Stimulated activated memory B cell treated with anti-CD40 and anti-IgM and Interleukin-4, amounts not matched to agents 10 μg/mL and 1 μg/mL and 100 μg/mL, for 72 hours (primary cell): ENCODE measurements around the gene PIM2.

Experiments
- ATAC-seq: fragments of 150-1000 bp; cut with Tn5 transposase; 2 replicates; pipeline ENCODE4 v1.10.0; 2021
- H3K27ac Mint-ChIP-seq: one replicate; pipeline ENCODE4 v1.8.0; 2022; ENCODE audit warnings: mild to moderate bottlenecking, mixed read lengths
- H3K27me3 Mint-ChIP-seq: one replicate; pipeline ENCODE4 v1.8.0; 2022; ENCODE audit warnings: mixed read lengths
- H3K36me3 Mint-ChIP-seq: one replicate; pipeline ENCODE4 v1.8.0; 2022; ENCODE audit warnings: mixed read lengths
- H3K4me1 Mint-ChIP-seq: one replicate; pipeline ENCODE4 v1.8.0; 2022; ENCODE audit warnings: mixed read lengths
- H3K4me3 Mint-ChIP-seq: one replicate; pipeline ENCODE4 v1.8.0; 2022; ENCODE audit warnings: mild to moderate bottlenecking, moderate library complexity, mixed read lengths
- H3K9me3 Mint-ChIP-seq: one replicate; pipeline ENCODE4 v1.8.0; 2022; ENCODE audit warnings: mixed read lengths

The PIM2 gene

DNA sequence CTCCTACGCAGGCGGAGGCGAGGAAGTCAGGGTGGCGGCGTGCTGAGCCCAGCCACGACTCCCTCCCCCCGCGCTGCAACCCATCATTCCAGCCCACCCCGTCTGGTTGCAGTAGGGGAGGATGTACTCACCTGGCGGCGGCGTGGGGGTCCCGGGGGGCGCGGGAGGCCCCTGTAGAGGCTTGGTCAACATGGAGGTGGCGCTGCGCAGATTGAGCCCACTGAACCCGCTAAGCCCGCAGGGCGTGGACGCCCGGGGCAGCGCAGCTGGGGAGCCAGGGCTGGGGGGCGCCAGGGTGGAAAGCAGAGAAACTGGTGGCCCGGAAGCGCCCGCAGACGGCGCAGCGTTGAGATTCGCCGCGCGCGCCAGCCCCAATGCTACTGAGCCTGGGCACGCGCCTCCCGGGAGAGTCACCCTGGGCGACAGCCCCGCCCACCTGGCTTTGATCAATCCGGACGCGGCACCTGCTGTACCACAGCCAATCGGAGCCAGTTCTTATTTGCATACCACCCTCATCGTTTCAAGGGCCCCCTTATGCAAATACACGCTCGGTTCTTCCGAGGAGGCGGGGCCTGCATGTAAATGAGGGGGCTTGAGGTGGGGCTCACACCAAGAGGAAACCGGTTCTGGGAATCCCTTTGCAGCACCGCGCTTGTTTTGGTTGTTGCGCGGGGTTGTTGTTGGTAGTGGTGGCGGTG, at the start of gene PIM2:
PIM2 (minus strand) TSS at position 382 of the 698 bp plus-strand sequence; CDS start at position 192, 190 bp downstream.
- Mint-ChIP-seq H3K27ac (peak within 1 kb of the TSS; percentile 95), H3K4me3 (peak within 1 kb of the TSS; percentile 100), H3K27me3 (no peaks in the 10 kb centered on the region), H3K4me1 (peaks cover 37% of the 10 kb centered on the region), H3K9me3 (no peaks in the 10 kb centered on the region), H3K36me3 (peaks cover 45% of the 10 kb centered on the region)
- peak; percentile 94 for ATAC-seq

DNA sequence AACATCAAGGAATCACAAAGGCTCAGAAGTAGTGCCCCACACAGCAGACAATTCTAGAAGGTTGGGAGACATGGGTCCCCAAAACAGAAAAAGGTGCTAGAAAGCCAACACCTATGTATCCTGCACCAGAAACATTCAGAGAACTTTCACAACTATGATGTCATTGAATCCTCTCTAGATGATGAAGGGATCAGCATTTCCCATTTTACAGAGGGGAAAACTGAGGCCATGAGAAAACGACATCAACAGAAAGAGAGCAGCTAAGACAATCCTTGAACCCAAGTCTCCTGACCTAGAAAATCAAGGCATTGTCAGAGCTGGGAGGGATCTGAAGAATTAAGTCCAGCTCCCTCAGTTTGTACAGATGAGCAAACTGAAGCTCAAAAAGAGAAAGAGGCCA, 49.6 kb upstream of the PIM2 start:
- Mint-ChIP-seq H3K4me3 (no peak overlapping the region), H3K36me3 (peaks cover 6% of the 10 kb centered on the region), H3K4me1 (peaks cover 35% of the 10 kb centered on the region), H3K9me3 (no peaks in the 10 kb centered on the region), H3K27me3 (no peaks in the 10 kb centered on the region), H3K27ac (no peak overlapping the region)
- ATAC-seq: no peak

DNA sequence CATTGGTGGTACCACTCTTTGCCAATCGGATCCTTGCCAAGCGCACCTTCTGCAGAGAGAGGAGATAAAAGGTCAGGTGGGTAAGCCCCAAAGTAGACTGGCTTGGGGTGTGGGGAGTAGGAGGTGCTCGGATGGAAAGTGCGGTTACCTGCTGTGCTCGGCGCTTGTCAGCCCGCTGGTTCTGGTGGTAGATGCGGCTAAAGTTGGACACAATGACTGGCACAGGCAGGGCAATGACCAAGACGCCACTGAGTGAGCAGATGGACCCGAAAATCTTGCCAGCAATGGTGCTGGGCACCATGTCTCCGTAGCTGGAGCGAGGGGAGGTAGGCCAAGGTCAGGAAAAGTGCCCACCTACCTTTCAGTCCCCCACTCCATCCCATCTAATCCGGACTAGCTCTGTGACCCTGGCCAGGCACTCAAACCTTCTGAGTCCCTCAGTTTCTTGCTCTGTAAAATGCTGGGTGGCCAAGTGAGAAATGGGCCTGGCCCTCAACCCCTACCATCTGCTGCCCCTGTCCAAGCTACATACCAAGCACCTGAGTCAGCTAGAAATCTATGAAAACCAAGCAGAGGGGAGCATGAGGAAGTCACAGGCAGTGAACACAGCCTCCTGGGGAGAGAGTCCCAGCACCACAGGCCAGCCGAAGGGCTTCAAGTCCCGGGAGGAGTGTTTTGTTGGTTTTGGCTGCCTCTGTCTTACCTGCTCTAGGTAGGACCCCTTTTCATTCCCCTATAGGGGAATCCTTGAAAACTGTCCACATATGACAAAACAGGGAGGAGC, 48.2 kb upstream of the PIM2 start:
- no peaks in the 10 kb centered on the region for H3K9me3 Mint-ChIP-seq
- H3K36me3 Mint-ChIP-seq: no peaks in the 10 kb centered on the region
- peaks cover 26% of the 10 kb centered on the region for H3K4me1 Mint-ChIP-seq
- H3K4me3 Mint-ChIP-seq: no peak overlapping the region
- no peaks in the 10 kb centered on the region for H3K27me3 Mint-ChIP-seq
- H3K27ac Mint-ChIP-seq: no peak overlapping the region
- ATAC-seq: no peak

DNA sequence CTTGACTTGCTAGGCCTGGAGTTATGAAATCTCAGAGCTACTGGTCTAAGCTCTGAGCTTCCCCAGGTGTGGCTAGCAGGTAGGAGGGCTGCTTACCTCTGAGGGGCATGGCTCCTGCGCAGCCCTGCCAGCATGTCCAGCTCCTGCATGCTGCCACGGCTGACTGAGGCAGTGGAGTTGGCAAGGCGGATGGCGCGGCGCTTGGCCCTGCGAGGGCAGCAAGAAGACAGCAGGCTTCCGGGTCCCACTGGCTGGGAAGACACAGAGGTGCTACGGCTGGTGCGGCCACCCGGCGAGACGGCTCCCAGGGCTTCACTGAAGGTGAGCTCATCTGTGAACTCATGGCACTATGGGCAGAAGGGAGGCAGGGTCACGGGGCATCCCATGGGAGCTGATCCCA, 47.1 kb upstream of the PIM2 start:
- H3K4me3 Mint-ChIP-seq: no peak overlapping the region
- no peaks in the 10 kb centered on the region for H3K36me3 Mint-ChIP-seq
- no peak overlapping the region for H3K27ac Mint-ChIP-seq
- no peaks in the 10 kb centered on the region for H3K27me3 Mint-ChIP-seq
- no peaks in the 10 kb centered on the region for H3K9me3 Mint-ChIP-seq
- H3K4me1 Mint-ChIP-seq: peaks cover 30% of the 10 kb centered on the region
- ATAC-seq: no peak

DNA sequence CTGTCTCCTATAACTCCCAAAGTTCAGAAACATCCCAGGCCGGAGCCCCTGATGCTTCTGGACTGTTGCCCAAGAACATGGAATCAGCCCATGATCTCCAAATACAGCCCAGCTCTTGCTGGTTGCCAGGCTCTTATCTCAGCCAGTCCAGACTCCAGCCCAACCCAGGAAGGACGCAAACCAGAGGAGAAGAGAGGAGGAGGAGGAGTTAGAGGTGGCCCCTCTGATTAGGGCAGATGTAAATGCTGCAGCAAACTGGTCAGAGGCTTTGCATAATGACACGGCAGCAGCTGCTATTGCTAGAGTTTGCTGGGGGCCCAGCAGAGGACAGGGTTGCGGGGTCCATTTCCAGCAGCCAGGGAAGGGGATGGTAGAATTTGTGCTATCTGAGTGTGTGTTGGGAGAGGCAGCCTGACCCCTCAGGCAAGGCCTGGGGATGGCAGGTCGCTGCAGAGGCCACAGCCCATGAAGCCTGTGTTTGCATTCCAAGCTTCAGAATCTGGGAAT, 42.8 kb upstream of the PIM2 start:
- ATAC-seq: no peak
- Mint-ChIP-seq H3K4me1 (peaks cover 37% of the 10 kb centered on the region), H3K9me3 (no peaks in the 10 kb centered on the region), H3K27me3 (no peaks in the 10 kb centered on the region), H3K4me3 (peak overlapping the region; percentile 29), H3K36me3 (no peaks in the 10 kb centered on the region), H3K27ac (peak overlapping the region; percentile 52)

DNA sequence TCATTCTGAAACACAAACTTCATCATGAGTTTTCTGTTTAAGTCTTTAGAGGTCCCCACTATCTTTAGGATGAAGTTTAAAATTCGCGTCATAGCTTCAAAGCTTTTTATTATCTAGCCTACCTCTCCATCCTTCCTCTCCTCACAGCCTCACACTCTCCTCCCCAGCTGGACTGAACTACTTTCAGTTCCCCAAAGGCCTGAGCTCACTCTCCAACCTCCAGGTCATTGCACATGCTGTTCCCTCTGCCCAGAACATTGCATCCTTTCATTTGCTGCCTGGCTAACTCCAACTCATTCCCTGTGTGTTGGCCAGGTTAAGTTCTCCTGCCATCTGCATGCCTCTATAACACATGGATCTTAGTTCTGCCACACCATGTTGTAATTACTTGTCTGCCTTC, 41.5 kb upstream of the PIM2 start:
- peaks cover 46% of the 10 kb centered on the region for H3K4me1 Mint-ChIP-seq
- H3K27ac Mint-ChIP-seq: peak overlapping the region; percentile 52
- no peaks in the 10 kb centered on the region for H3K9me3 Mint-ChIP-seq
- no peaks in the 10 kb centered on the region for H3K27me3 Mint-ChIP-seq
- no peaks in the 10 kb centered on the region for H3K36me3 Mint-ChIP-seq
- no peak for ATAC-seq
- peak overlapping the region; percentile 21 for H3K4me3 Mint-ChIP-seq

DNA sequence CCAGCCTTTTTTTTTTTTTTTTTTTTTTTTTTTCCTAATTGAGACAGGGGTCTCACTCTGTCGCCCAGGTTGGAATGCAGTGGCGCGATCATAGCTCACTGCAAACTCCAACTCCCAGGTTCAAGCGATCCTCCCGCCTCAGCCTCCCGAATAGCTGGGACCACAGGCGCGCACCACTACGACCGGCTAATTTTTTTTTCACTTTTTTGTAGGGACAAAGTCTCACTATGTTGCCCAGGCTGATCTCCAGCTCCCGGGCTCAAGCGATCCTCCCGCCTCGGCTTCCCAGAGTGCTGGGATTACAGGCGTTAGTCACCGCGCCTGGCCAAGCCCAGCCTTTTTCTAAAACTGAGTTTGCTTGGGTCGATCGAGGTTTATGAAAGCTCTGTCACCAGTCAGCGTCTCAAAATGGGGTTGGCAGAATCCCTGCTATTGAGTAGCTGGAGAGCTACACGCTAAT, 39.8 kb upstream of the PIM2 start:
- no peaks in the 10 kb centered on the region for H3K27me3 Mint-ChIP-seq
- peaks cover 9% of the 10 kb centered on the region for H3K36me3 Mint-ChIP-seq
- ATAC-seq: no peak
- H3K4me1 Mint-ChIP-seq: peaks cover 51% of the 10 kb centered on the region
- no peaks in the 10 kb centered on the region for H3K9me3 Mint-ChIP-seq
- peak overlapping the region; percentile 95 for H3K27ac Mint-ChIP-seq
- peak overlapping the region; percentile 99 for H3K4me3 Mint-ChIP-seq

DNA sequence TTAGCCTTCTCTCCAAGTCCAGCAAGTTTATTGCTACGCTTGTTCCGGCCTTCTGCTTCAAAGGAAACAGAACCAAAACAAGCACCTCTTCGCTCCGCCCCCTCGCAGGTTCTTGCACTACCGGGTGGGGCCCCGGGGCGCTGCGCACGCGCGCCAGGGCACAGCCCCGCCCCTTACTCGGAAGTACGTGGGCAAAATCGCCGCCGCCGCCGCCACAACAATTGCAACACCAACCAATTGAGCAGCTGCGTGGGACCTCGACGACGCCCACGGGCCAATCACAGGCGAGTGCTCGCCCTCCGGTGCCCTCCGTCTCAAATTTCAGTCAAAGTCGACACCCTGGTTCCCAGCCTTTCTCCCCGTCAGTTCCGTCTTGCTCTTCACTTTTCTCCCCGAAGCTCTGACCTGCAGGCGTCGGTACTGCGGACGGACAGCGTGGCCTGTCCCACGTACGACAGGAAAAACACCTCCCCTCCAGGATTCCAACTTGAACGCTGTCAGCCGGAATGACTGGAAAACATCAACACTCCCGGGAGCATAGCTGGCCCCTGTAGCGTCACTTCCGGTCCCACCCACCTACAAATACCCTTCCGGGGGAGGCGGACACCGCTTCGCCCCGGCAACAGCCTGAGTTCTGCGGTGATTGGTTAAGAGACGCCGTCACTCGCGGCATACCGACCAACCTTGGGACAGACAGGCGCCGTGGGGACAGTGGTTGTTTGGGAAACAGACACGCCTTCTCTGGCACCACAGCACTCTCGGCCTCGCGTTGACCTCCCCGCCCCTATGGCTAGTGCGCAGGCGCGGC, 39.2 kb upstream of the PIM2 start:
- ATAC-seq: peak; percentile 95
- Mint-ChIP-seq H3K9me3 (no peaks in the 10 kb centered on the region), H3K4me1 (peaks cover 54% of the 10 kb centered on the region), H3K27me3 (no peaks in the 10 kb centered on the region), H3K4me3 (peak overlapping the region; percentile 99), H3K27ac (peak overlapping the region; percentile 95), H3K36me3 (peaks cover 11% of the 10 kb centered on the region)

DNA sequence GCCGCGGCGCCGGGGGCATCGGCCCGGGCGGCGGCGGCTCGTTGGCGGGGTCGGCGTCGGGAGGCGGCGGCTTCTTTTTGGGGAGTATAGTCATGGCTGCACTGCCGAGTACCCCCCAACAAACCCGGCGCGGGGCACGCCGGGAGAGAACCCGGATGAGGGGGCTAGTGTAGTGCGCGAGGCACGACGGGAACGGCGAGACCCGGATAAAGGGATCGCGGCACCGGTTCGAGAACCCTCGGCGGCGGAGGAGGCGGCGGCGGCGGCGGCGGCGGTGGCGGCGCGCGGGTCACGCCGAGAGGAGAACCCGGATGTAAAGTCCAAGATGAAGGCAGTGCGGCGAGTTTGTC, 38.6 kb upstream of the PIM2 start, which contains the start of gene OTUD5:
OTUD5 (minus strand) TSS at position 131 of the 350 bp plus-strand sequence; CDS start at position 94, 37 bp downstream.
- H3K27me3 Mint-ChIP-seq: no peaks in the 10 kb centered on the region
- peaks cover 11% of the 10 kb centered on the region for H3K36me3 Mint-ChIP-seq
- H3K4me1 Mint-ChIP-seq: peaks cover 58% of the 10 kb centered on the region
- H3K4me3 Mint-ChIP-seq: peak within 1 kb of the TSS; percentile 99
- peak; percentile 75 for ATAC-seq
- H3K27ac Mint-ChIP-seq: peak within 1 kb of the TSS; percentile 95
- no peaks in the 10 kb centered on the region for H3K9me3 Mint-ChIP-seq

DNA sequence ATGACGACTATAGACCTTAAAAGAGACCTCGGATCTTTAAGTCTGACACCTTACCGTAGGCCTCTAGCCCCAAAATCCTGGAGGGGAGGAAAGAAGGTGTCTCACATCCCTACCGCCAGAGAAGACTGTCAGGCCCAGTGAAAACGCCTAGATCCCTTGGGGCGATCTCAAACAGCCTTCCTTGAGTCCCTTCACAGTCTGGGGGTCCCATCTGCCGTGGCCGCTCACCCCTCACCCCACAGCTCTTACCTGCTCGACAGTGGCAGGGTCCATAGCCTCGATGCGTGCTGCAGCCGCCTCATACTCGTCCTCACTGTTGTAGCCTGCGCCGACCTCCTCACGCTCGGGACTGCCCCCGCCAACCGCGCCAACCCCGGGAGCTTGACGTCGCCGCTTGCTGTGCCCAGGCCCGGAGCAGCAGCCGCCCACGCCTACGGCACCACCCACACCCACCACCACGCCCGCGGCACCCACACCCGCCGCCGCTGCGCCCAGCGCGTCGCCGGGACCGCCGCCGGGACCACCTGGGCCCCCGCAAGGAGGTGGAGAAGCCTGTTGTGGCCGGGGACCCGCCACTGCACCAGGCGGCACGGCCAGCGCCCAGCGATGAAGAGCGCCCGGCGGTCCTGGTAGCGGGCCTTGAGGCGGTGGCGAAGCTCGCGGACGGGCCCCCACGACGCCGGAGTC, 38.0 kb upstream of the PIM2 start:
- H3K4me1 Mint-ChIP-seq: peaks cover 59% of the 10 kb centered on the region
- H3K27me3 Mint-ChIP-seq: no peaks in the 10 kb centered on the region
- H3K27ac Mint-ChIP-seq: peak overlapping the region; percentile 95
- no peak for ATAC-seq
- peak overlapping the region; percentile 78 for H3K4me3 Mint-ChIP-seq
- no peaks in the 10 kb centered on the region for H3K9me3 Mint-ChIP-seq
- H3K36me3 Mint-ChIP-seq: peaks cover 11% of the 10 kb centered on the region

DNA sequence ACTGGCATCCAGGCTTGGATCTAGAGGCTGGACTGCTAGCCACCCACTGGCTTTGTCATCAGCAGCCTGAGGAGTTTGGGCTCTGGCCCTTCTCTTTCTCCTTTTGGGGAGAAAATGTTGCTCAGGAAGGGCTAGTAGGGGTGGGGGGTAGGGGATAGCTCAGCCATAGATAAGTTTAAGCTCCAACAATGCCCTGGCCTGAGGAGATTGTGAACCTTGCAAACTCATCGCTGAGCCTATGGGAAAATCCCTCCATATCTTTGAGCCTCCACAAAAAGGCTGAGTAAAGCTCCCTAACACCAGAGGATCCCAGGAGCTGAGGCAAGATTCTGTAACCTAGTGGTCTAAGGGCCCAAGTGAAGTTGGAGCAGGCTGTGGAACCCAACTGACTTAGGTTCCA, 29.8 kb upstream of the PIM2 start:
- peaks cover 2% of the 10 kb centered on the region for H3K36me3 Mint-ChIP-seq
- H3K27me3 Mint-ChIP-seq: no peaks in the 10 kb centered on the region
- ATAC-seq: no peak
- no peak overlapping the region for H3K4me3 Mint-ChIP-seq
- no peaks in the 10 kb centered on the region for H3K9me3 Mint-ChIP-seq
- H3K4me1 Mint-ChIP-seq: peaks cover 42% of the 10 kb centered on the region
- peak overlapping the region; percentile 46 for H3K27ac Mint-ChIP-seq

DNA sequence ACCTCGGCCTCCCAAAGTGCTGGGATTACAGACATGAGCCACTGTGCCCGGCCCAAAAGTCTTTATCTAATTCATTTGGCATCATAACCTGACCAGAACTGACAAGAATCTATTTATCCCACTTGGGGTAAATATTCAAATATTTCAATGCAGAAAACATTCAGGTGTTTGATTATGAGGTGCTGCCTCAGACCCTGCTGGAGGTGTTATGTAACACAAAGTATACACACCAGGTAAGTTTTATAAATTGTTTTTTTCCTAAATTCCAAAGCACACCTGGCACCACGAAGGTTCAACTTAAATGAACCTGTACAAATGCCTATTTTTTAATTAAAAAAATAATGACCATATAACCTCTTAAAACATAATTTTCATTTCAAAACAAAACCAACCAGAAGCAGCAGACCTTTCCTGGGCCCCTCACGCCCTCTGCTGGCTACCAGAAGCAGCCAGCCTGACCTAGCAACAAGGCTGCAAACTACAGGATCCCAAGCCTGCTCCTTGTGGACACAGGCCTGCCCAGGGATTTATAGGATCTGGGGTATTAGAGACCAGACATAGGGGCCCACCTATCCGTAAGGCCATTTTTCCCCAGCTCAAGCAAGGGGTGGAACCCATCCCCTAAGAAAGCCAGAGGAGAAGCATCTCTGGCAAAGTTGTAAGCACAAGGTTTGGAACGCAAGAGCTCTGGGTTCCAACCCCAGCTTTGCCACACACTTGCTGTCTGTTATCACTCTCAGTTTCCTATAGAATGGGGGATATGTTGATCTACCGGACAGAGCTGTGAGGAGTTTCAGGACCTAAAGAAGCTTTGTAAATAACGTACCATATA, 26.9 kb upstream of the PIM2 start:
- Mint-ChIP-seq H3K4me3 (no peak overlapping the region), H3K9me3 (no peaks in the 10 kb centered on the region), H3K36me3 (peaks cover 20% of the 10 kb centered on the region), H3K27ac (no peak overlapping the region), H3K4me1 (peaks cover 49% of the 10 kb centered on the region), H3K27me3 (no peaks in the 10 kb centered on the region)
- no peak for ATAC-seq

DNA sequence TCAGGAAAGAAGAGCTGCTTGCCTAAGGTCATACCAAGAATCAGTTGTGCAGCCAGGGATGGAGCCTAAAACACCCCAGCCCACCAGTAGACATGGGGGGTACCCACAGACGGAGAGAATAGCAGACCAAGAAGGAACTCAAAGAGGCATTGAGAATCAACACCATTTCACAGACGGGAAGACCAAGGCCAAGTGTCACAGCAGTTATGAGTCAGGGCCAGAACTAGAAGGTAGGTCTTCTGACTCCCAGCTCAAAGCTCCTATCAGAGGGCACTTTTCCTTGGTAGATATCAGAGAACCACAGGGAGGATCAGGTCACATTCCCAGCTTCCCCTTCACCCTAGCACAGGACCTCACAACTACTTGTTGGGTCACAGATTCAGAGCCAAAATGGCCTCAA, 24.1 kb upstream of the PIM2 start:
- Mint-ChIP-seq H3K4me3 (no peak overlapping the region), H3K27me3 (no peaks in the 10 kb centered on the region), H3K4me1 (peaks cover 77% of the 10 kb centered on the region), H3K9me3 (no peaks in the 10 kb centered on the region), H3K27ac (peak overlapping the region; percentile 86), H3K36me3 (peaks cover 20% of the 10 kb centered on the region)
- no peak for ATAC-seq

DNA sequence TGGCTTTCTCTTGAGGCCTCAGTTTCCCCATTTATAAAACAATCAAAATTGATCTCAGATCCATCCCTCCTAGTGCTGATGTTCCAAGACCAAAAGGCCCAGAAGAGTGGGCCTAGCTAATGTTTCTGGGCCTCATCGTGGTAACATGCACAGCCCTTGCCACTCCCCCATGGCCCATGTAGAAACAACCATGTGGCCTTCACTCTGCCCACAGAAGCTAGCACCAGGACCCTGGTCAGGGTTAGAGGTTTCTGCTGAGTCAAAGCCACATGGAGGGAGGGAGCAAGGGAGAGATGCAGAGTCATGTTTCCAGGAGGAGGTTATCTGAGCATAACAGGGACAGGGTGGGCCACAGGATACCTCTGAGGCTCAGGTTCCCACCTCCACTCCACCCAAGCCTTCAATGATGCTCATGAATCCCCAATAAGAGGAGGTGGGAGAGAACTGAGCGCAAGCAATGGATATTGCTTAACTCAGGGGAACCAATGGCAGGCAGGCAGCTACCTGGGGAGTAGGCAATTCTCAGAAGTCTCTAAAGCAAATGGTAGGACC, 21.7 kb upstream of the PIM2 start:
- Mint-ChIP-seq H3K27me3 (no peaks in the 10 kb centered on the region), H3K4me1 (peaks cover 85% of the 10 kb centered on the region), H3K36me3 (peaks cover 20% of the 10 kb centered on the region), H3K9me3 (no peaks in the 10 kb centered on the region), H3K27ac (peak overlapping the region; percentile 91), H3K4me3 (no peak overlapping the region)
- no peak for ATAC-seq
